ENCODE data around the gene FOXD2. TPM values are rescaled to one million over a fixed set of nuclear protein-coding genes. Genes with fewer than 3 reads are reported as not detected.

FOXD2 gene
- total RNA-seq, 1 donor from 2014 or later = 0.07 TPM

DNA sequence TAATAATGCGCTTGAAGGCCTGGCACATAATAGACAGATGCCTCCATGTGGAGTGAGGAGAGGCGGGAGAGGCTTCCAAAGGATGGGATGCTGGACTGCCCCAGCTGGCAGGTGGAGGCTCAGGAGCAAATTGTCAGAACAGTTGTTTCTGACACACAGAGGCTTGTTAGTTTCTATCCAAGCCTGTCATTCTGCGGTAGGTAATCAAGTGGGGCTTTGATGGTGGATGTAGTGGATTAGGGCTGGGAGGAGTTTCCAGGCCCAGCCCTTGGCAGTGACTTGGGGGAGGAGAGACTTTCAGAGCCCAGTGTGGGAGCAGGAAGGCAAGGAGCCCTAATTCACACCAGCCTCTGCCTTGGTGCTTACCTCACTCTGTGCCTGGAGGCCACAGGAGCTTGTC is 44.1 kb downstream of the FOXD2 start:
- H3K4me1 Mint-ChIP-seq (ENCODE audit: low read depth, unreplicated experiment) = peaks cover 1% of the 10 kb centered on the region
- no peaks in the 10 kb centered on the region for H3K36me3 ChIP-seq (ENCODE audit: insufficient read depth, low read length)
- peaks cover 2% of the 10 kb centered on the region for H3K9me3 Mint-ChIP-seq (ENCODE audit: unreplicated experiment)
- H3K4me3 ChIP-seq (ENCODE audit: insufficient read depth, low read depth, low read length) = no peak overlapping the region
- no peak overlapping the region for H2AFZ ChIP-seq (ENCODE audit: low read depth, low read length)
- FAIRE-seq = no peak
- no peaks in the 10 kb centered on the region for H3K79me2 ChIP-seq (ENCODE audit: insufficient read depth, low read length)
- H3K36me3 Mint-ChIP-seq (ENCODE audit: low read depth, unreplicated experiment) = no peaks in the 10 kb centered on the region
- H3K27ac ChIP-seq (ENCODE audit: low read depth, low read length) = no peak overlapping the region
- H3K27me3 Mint-ChIP-seq (ENCODE audit: low read depth, unreplicated experiment) = peaks cover 56% of the 10 kb centered on the region
- H3K27me3 ChIP-seq (ENCODE audit: insufficient read depth, low read length) = no peaks in the 10 kb centered on the region
- no peak overlapping the region for H3K4me3 Mint-ChIP-seq (ENCODE audit: unreplicated experiment)
- TF ChIP-seq, protein P1, sequence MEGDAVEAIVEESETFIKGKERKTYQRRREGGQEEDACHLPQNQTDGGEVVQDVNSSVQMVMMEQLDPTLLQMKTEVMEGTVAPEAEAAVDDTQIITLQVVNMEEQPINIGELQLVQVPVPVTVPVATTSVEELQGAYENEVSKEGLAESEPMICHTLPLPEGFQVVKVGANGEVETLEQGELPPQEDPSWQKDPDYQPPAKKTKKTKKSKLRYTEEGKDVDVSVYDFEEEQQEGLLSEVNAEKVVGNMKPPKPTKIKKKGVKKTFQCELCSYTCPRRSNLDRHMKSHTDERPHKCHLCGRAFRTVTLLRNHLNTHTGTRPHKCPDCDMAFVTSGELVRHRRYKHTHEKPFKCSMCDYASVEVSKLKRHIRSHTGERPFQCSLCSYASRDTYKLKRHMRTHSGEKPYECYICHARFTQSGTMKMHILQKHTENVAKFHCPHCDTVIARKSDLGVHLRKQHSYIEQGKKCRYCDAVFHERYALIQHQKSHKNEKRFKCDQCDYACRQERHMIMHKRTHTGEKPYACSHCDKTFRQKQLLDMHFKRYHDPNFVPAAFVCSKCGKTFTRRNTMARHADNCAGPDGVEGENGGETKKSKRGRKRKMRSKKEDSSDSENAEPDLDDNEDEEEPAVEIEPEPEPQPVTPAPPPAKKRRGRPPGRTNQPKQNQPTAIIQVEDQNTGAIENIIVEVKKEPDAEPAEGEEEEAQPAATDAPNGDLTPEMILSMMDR (IDR thresholded peaks at IDR 0.05; ENCODE audit: insufficient read depth, low read depth, low read length) = no peak
- no peak for TF ChIP-seq EZH2 (IDR thresholded peaks at IDR 0.05; ENCODE audit: insufficient read depth, low read length)
- no peaks in the 10 kb centered on the region for H4K20me1 ChIP-seq (ENCODE audit: insufficient read depth, low read length)
- no peak overlapping the region for H3K9ac ChIP-seq (ENCODE audit: low read length)
- H3K4me1 ChIP-seq (ENCODE audit: insufficient read depth, low read length) = no peaks in the 10 kb centered on the region
- H3K4me2 ChIP-seq (ENCODE audit: low read length) = no peak overlapping the region
- DNase-seq (ENCODE audit: low read depth) = no peak
- no peak overlapping the region for H3K27ac Mint-ChIP-seq (ENCODE audit: unreplicated experiment)
- H3K9me3 ChIP-seq (ENCODE audit: insufficient read depth, low read depth, low read length) = no peaks in the 10 kb centered on the region

DNA sequence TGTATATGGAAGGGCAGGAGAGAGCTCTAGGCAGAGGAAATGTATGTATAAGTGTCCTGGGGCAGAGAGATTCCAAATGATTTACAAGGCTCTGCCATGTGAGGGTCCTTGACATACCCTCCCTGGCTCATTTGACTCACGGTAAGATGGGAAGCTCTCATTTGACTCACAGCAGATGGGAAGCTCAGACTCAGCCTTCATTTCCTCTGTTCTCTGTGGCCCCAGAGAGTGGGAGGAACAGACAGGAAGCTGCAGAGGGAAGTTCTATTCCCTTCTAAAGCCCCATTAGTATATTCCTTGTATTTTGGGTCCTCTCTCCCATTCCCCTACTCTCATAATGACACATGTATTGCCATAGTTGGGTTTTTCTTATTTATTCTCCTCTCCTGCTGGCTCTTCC is 44.9 kb downstream of the FOXD2 start:
- DNase-seq (ENCODE audit: low read depth) (no peak), FAIRE-seq (no peak)
- Mint-ChIP-seq H3K27ac (ENCODE audit: unreplicated experiment) (no peak overlapping the region), H3K4me3 (ENCODE audit: unreplicated experiment) (no peak overlapping the region), H3K36me3 (ENCODE audit: low read depth, unreplicated experiment) (no peaks in the 10 kb centered on the region), H3K4me1 (ENCODE audit: low read depth, unreplicated experiment) (peaks cover 1% of the 10 kb centered on the region), H3K9me3 (ENCODE audit: unreplicated experiment) (peaks cover 2% of the 10 kb centered on the region), H3K27me3 (ENCODE audit: low read depth, unreplicated experiment) (peaks cover 53% of the 10 kb centered on the region)
- Histone ChIP-seq H3K4me1 (ENCODE audit: insufficient read depth, low read length) (no peaks in the 10 kb centered on the region), H3K27ac (ENCODE audit: low read depth, low read length) (no peak overlapping the region), H3K4me3 (ENCODE audit: insufficient read depth, low read depth, low read length) (no peak overlapping the region), H3K9me3 (ENCODE audit: insufficient read depth, low read depth, low read length) (no peaks in the 10 kb centered on the region), H2AFZ (ENCODE audit: low read depth, low read length) (no peak overlapping the region), H3K79me2 (ENCODE audit: insufficient read depth, low read length) (no peaks in the 10 kb centered on the region), H3K4me2 (ENCODE audit: low read length) (no peak overlapping the region), H3K9ac (ENCODE audit: low read length) (no peak overlapping the region), H4K20me1 (ENCODE audit: insufficient read depth, low read length) (no peaks in the 10 kb centered on the region), H3K36me3 (ENCODE audit: insufficient read depth, low read length) (no peaks in the 10 kb centered on the region), H3K27me3 (ENCODE audit: insufficient read depth, low read length) (no peaks in the 10 kb centered on the region)
- no peak for TF ChIP-seq EZH2 (IDR thresholded peaks at IDR 0.05; ENCODE audit: insufficient read depth, low read length)
- TF ChIP-seq, protein P1 (IDR thresholded peaks at IDR 0.05; ENCODE audit: insufficient read depth, low read depth, low read length) = no peak

DNA sequence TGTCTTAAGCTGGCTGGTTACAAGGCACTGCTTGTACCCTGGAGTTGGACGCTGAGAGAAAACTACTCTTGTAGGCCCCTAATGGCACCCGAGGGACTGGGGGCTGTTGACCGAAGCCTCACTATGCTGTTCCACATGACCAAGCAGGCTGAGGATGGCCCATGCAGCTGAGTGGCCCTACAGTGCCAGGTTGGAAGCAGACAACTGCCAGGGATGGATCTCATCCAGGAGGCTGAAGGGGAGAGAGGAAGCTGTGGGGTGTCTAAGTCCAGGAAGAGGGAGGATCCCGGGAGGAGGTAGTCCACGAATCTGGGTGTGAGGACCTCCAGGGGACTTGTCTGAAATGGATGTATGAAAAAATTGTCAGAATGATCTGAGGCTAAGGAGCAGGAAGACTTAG is 45.8 kb downstream of the FOXD2 start:
- Mint-ChIP-seq H3K4me1 (ENCODE audit: low read depth, unreplicated experiment) (no peaks in the 10 kb centered on the region), H3K27ac (ENCODE audit: unreplicated experiment) (no peak overlapping the region), H3K36me3 (ENCODE audit: low read depth, unreplicated experiment) (no peaks in the 10 kb centered on the region), H3K27me3 (ENCODE audit: low read depth, unreplicated experiment) (peaks cover 46% of the 10 kb centered on the region), H3K4me3 (ENCODE audit: unreplicated experiment) (no peak overlapping the region), H3K9me3 (ENCODE audit: unreplicated experiment) (peaks cover 2% of the 10 kb centered on the region)
- no peaks in the 10 kb centered on the region for H3K36me3 ChIP-seq (ENCODE audit: insufficient read depth, low read length)
- no peak for DNase-seq (ENCODE audit: low read depth)
- no peaks in the 10 kb centered on the region for H4K20me1 ChIP-seq (ENCODE audit: insufficient read depth, low read length)
- no peak overlapping the region for H3K4me3 ChIP-seq (ENCODE audit: insufficient read depth, low read depth, low read length)
- H2AFZ ChIP-seq (ENCODE audit: low read depth, low read length) = no peak overlapping the region
- no peak overlapping the region for H3K9ac ChIP-seq (ENCODE audit: low read length)
- no peaks in the 10 kb centered on the region for H3K4me1 ChIP-seq (ENCODE audit: insufficient read depth, low read length)
- no peak overlapping the region for H3K4me2 ChIP-seq (ENCODE audit: low read length)
- no peaks in the 10 kb centered on the region for H3K9me3 ChIP-seq (ENCODE audit: insufficient read depth, low read depth, low read length)
- H3K27ac ChIP-seq (ENCODE audit: low read depth, low read length) = no peak overlapping the region
- no peak for FAIRE-seq
- H3K79me2 ChIP-seq (ENCODE audit: insufficient read depth, low read length) = no peaks in the 10 kb centered on the region
- no peak for TF ChIP-seq EZH2 (IDR thresholded peaks at IDR 0.05; ENCODE audit: insufficient read depth, low read length)
- TF ChIP-seq, protein P1 (IDR thresholded peaks at IDR 0.05; ENCODE audit: insufficient read depth, low read depth, low read length) = no peak
- no peaks in the 10 kb centered on the region for H3K27me3 ChIP-seq (ENCODE audit: insufficient read depth, low read length)

All from astrocyte (in vitro differentiated cells and primary cell).